NCI-H2081 treated with DMSO at 0.1 percent for 48 hours (cell line): Measurements from ENCODE around the gene TROAP.
"Not testable (repeated sequence)": the region's sequence is repeated elsewhere in the genome, so short reads cannot be mapped to it uniquely, and the experiment has no call there.

Experiments used
- DNase-seq: peaks from one replicate; lab custom pipeline; 2025; lab: John Stamatoyannopoulos, UW

Gene TROAP

GRCh38 chr12:49328816-49329215 lies 5.8 kb downstream of the TROAP start:
- no peak for DNase-seq

GRCh38 chr12:49330032-49330619 lies 7.1 kb downstream of the TROAP start:
- DNase-seq = no peak

DNA sequence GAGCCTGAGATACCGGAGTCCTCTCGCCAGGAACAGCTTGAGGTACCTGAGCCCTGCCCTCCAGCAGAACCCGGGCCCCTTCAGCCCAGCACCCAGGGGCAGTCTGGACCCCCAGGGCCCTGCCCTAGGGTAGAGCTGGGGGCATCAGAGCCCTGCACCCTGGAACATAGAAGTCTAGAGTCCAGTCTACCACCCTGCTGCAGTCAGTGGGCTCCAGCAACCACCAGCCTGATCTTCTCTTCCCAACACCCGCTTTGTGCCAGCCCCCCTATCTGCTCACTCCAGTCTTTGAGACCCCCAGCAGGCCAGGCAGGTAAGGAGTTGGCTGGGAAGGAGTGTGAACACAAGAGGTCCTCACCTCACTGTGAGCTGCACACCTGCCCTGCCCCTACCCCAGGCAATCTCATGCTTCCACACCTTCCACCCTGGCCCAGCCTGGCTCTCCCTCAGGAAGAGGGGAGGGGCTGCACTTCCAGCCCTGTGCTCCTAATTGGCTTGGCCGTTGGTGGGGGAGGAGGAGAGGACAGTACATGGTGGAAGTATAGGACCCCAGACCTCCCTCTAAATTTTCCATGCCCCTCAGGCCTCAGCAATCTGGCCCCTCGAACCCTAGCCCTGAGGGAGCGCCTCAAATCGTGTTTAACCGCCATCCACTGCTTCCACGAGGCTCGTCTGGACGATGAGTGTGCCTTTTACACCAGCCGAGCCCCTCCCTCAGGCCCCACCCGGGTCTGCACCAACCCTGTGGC lies 7.8 kb downstream of the TROAP start:
- DNase-seq = no peak

DNA sequence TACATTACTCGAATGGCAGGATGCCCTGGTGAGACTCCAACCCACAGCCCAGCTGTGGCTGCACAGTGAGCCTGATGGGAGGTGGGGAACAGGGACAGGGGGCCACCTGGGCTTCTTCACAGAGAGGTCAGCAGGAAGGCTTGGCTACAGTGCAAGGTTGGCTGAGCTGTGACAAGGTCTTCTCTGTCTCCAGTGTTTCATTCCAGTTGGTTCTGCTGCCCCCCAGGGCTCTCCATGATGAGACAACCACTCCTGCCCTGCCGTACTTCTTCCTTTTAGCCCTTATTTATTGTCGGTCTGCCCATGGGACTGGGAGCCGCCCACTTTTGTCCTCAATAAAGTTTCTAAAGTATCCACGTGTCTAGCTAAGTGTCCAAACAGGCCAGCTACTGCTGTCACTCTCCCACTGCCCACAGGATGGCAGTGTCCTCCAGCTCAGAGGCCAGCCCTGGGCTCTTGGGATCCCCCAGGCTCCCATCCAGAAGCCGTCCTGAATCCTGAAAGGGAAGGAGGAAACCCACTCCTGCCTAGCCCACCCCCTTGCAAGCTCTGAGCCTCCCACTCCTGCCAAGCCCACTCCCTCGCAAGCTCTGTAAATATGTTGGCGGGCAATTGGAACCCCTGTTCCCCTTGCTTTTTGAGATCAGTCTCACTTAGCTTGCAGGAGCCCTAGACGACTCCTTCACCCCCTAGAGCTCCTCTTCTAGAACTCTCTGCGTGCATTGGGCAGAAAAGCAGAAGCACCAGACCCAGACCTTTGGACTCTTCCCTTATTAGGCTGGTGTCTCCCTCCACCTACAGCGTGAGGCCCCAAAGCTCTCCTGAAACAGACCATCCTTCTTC lies 8.5 kb downstream of the TROAP start:
- DNase-seq = no peak

GRCh38 chr12:49332441-49332861 lies 9.4 kb downstream of the TROAP start:
- DNase-seq = no peak

- DNase-seq = no peak
These were observed 9.9 kb downstream of the TROAP start for GRCh38 chr12:49332891-49333371.

- not testable (repeated sequence) for DNase-seq
These were observed 10.7 kb downstream of the TROAP start for GRCh38 chr12:49333778-49334177.

- no peak for DNase-seq
These were observed 11.2 kb downstream of the TROAP start for GRCh38 chr12:49334226-49334625.

- no peak for DNase-seq
These were observed 11.6 kb downstream of the TROAP start for GRCh38 chr12:49334681-49335080.

DNA sequence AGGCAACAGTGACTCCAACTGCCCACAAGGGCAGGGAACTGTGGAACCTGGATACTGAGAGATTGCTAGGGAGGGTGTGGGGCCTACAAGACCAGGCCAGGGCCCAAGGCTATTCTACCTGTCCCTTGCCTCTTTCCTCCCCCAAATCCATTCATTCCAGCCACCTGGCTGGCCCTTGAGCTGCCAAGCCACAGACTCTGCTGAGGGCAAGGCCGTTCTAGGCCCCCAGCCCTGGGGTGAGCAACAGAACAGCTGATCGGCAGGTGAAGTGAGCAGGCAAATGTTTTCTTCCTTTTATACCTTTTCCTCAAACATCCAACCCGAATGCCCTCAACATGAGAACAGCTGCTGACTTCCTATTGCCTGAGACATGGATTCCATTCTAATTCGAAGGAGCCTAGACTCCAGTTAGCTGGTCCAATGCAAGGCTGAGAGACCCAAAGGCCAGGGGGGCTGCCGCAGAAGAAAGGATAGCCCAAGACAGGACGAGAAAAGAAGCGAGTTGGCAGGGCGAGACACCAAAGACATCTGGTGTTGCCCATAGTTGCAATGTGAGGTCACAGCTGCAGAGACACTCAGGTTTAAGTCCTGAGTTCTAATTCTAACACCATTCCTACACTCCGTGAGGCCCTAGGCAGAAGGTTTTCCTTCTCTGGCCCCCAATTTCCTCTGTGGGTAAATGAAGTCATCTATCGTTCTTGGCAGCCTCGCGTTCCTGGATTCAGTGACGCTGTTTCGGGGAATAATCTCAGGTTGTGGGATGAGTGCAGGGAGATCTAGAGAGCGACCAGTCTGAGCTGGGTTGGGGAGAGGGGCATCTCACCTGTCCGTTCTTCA lies 12.3 kb downstream of the TROAP start:
- DNase-seq = no peak

GRCh38 chr12:49335955-49336644 lies 13.0 kb downstream of the TROAP start:
- DNase-seq = no peak

DNA sequence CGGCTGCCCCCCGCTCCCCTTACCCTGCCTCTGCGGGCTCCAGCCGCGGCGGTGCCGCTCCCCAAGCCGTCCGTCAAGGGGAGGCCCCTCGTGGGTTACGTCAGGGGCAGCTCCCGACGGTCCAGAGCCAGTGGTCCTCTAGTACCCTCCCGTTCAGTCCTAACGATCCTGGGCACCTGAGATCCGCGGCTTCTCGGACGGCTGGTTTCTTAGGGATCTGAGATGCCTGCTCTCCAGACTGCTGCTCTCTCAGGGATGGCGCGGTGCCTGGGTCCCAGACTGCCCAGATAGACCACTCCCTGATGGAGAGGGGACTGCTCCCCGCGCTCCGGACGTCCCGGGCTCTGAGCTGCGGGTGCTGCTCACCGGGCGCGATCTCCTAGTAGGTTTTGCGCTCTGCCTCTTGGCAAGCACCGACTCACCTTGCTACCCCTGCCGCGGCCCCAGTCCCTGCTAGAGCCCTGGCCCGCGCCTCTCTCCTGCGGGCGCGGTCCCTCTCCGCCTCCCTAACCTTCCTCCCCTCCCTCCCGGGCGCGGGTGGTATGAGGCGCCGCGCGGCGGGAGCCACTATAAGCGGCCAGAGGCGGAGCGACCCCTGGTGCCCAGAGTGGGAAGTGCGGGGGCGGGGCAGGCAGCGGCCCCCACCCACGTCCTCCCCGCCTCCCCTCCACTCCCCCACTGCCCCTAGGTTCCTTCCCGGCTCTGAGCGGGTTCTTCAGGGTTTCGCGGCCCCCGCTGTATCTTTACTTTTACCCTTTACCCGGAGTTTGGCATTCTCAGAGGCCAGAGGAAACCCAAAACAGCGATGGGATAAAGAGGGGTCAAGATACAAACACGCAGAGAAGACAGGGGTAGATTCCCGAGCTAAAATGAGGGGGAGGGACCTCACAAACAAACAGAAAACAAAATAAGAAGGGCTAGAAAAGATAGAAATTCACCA lies 13.9 kb downstream of the TROAP start, which contains the start of gene C1QL4:
C1QL4 (minus strand) TSS at position 544 of the 940 bp plus-strand sequence. CDS start 711 bp downstream, outside the sequence.
- no peak for DNase-seq

GRCh38 chr12:49338830-49339463 lies 15.9 kb downstream of the TROAP start:
- no peak for DNase-seq

DNA sequence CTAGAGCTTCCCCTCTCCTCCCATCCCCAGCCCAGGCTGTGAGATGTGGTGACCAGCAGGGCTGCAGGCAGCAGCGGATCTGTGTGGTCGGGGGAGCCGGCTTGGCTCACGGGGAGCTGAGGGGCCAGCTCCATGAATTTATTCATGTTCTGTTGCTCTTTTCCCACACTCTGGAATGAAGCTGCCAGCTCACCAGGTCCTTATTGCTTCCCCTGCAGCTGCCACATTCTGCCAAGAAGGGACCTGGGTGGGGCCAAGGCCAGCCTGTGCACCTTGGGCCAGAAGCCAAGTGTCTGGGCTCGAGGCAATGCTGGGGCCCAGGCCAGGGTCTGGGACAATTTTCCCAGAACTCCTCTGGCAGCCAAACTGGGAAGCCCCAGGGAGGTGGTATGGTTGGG lies 16.4 kb downstream of the TROAP start:
- no peak for DNase-seq

- no peak for DNase-seq
These were observed 17.2 kb downstream of the TROAP start for GRCh38 chr12:49340095-49340870.

GRCh38 chr12:49340971-49341776 lies 18.1 kb downstream of the TROAP start:
- DNase-seq = no peak

- DNase-seq = no peak
These were observed 18.7 kb downstream of the TROAP start for GRCh38 chr12:49341777-49342065.
